ENCODE data around the gene NEUROD2.

GRCh38 chr17:39619786-39620101, 12.0 kb upstream of the NEUROD2 start:
- TF ChIP-seq CTCF (IDR thresholded peaks at IDR 0.05) = no peak
- TF ChIP-seq POLR2A (IDR thresholded peaks at IDR 0.05) = no peak
- TF ChIP-seq POLR2AphosphoS5 (IDR thresholded peaks at IDR 0.05) = no peak
